GM12878 (cell line): ENCODE measurements around the gene ZC3H15.

Experiments used
- ESRRA ChIP-seq: IDR thresholded peaks from 2 replicates; pipeline ENCODE4 v1.6.1; 2012; ENCODE audit warnings: mild to moderate bottlenecking, low read length, improper control_type of control experiment
- HDAC2 ChIP-seq: fragments of 200-600 bp; sonication (generic); IDR thresholded peaks from 2 replicates; pipeline ENCODE4 v1.6.1; 2017
- KDM1A ChIP-seq: fragments of 200-600 bp; sonication (generic); IDR thresholded peaks from 2 replicates; pipeline ENCODE4 v1.6.1; 2016; ENCODE audit warnings: borderline replicate concordance
- SPI1 ChIP-seq: IDR thresholded peaks from 2 replicates; pipeline ENCODE4 v1.6.1; 2011; ENCODE audit warnings: low read depth, mild to moderate bottlenecking, low read length, moderate library complexity, borderline replicate concordance; ENCODE audit not compliant: insufficient read depth
- TF ChIP-seq, protein P1 (sequence below): fragments of 450-650 bp; formaldehyde crosslinking; IDR thresholded peaks from 2 replicates; pipeline ENCODE4 v1.4.0; 2022; ENCODE audit warnings: mild to moderate bottlenecking, moderate library complexity
- TF ChIP-seq, protein P2 (sequence below), 3 experiments: IDR thresholded peaks in 2 of 3; conservative IDR thresholded peaks in 1 of 3; 2 replicates each; pipeline ENCODE4 v1.5.1; 2011; ENCODE audit warnings: low read depth in 3 of 3, low read length in 3 of 3, mild to moderate bottlenecking in 3 of 3, control low read depth in 2 of 3, moderate library complexity in 2 of 3, inconsistent platforms in 1 of 3, mixed read lengths in 1 of 3; ENCODE audit not compliant: control insufficient read depth in 2 of 3, insufficient read depth in 1 of 3; ENCODE audit errors: extremely low read depth in 1 of 3

DNA sequence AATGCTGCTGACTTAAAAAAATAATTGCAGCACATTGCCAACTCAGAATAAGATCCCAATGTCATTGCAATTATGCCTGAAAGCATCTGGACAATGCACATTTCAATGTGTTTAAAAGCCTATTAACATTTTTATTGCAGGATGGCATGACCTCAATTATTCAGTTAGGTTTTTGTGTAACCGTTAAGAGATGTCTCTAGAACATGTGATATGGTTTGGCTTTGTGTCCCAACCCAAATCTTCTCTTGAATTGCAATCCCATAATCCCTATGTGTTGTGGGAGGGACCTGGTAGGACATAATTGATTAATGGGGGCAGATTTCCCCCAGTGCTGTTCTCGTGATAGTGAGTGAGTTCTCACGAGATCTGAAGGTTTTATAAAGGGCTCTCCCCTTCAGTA is 43.2 kb upstream of the ZC3H15 start:
- TF ChIP-seq SPI1: no peak
- no peak for TF ChIP-seq ESRRA
- TF ChIP-seq HDAC2: no peak
- no peak for TF ChIP-seq KDM1A
- TF ChIP-seq, protein P1, sequence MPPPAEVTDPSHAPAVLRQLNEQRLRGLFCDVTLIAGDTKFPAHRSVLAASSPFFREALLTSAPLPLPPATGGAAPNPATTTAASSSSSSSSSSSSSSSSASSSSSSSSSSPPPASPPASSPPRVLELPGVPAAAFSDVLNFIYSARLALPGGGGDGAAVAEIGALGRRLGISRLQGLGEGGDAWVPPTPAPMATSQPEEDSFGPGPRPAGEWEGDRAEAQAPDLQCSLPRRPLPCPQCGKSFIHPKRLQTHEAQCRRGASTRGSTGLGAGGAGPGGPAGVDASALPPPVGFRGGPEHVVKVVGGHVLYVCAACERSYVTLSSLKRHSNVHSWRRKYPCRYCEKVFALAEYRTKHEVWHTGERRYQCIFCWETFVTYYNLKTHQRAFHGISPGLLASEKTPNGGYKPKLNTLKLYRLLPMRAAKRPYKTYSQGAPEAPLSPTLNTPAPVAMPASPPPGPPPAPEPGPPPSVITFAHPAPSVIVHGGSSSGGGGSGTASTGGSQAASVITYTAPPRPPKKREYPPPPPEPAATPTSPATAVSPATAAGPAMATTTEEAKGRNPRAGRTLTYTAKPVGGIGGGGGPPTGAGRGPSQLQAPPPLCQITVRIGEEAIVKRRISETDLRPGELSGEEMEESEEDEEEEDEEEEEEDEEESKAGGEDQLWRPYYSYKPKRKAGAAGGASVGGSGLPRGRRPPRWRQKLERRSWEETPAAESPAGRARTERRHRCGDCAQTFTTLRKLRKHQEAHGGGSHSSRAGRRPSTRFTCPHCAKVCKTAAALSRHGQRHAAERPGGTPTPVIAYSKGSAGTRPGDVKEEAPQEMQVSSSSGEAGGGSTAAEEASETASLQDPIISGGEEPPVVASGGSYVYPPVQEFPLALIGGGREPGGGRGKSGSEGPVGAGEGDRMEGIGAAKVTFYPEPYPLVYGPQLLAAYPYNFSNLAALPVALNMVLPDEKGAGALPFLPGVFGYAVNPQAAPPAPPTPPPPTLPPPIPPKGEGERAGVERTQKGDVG (CRISPR knock-in tag): no peak
- TF ChIP-seq, protein P2, sequence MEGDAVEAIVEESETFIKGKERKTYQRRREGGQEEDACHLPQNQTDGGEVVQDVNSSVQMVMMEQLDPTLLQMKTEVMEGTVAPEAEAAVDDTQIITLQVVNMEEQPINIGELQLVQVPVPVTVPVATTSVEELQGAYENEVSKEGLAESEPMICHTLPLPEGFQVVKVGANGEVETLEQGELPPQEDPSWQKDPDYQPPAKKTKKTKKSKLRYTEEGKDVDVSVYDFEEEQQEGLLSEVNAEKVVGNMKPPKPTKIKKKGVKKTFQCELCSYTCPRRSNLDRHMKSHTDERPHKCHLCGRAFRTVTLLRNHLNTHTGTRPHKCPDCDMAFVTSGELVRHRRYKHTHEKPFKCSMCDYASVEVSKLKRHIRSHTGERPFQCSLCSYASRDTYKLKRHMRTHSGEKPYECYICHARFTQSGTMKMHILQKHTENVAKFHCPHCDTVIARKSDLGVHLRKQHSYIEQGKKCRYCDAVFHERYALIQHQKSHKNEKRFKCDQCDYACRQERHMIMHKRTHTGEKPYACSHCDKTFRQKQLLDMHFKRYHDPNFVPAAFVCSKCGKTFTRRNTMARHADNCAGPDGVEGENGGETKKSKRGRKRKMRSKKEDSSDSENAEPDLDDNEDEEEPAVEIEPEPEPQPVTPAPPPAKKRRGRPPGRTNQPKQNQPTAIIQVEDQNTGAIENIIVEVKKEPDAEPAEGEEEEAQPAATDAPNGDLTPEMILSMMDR (IDR thresholded peaks at IDR 0.05 in 2 of 3, conservative IDR thresholded peaks at IDR 0.05 in 1 of 3; ENCODE audit: control insufficient read depth in 2 of 3, extremely low read depth in 1 of 3, insufficient read depth in 1 of 3, low read depth in 3 of 3, low read length in 3 of 3): no peak
